ENCODE measurements around the gene PLA2G4E. TPM values are rescaled to one million over a fixed set of nuclear protein-coding genes. Genes with fewer than 3 reads are reported as not detected.

The PLA2G4E gene
- total and polyA plus RNA-seq, 2 of the 13 experiments (the other 11 are each of a cell fraction or from before 2014, with no cell fraction given): not detected

DNA sequence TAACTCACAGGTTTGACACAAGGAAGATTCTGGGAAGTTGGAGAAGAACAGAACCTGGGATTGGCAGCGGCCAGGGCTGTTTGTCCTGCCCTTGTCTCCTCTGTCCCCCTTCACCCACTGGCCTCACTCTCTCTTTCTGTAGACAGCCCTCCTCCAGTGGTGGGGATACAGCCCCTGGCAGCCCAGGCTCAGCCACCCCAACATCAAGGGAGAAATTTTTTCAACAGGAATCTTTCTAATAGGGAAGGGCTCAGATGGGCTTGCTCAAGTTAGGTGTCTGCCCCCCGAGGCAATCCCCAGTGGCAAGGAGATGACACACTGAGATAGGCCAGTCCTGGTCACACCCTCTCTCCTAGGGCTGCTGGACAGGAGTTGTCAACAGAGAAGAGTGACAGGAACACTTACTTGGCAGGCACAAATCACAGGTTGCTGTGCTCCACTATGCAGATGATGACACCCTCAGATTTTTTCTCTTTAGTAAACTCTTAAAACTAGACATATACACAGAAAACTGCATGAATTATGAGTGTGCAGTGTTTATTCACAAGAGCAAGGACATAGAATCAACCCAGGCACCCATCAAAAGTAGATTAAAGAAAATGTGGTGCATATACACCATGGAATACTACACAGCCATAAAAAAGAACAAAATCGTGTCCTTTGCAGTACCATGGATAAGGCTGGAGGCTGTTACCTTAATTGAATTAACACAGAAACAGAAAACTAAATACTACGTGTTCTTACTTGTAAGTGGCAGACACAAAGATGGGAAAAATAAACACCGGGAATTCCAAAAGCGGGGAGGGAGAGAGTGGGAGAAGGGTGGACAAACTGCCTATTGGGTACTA lies 37.2 kb upstream of the PLA2G4E start (continued):
- no peak for TF ChIP-seq ZNF333 (CRISPR knock-in tag; IDR thresholded peaks at IDR 0.05; ENCODE audit: borderline replicate concordance)

DNA sequence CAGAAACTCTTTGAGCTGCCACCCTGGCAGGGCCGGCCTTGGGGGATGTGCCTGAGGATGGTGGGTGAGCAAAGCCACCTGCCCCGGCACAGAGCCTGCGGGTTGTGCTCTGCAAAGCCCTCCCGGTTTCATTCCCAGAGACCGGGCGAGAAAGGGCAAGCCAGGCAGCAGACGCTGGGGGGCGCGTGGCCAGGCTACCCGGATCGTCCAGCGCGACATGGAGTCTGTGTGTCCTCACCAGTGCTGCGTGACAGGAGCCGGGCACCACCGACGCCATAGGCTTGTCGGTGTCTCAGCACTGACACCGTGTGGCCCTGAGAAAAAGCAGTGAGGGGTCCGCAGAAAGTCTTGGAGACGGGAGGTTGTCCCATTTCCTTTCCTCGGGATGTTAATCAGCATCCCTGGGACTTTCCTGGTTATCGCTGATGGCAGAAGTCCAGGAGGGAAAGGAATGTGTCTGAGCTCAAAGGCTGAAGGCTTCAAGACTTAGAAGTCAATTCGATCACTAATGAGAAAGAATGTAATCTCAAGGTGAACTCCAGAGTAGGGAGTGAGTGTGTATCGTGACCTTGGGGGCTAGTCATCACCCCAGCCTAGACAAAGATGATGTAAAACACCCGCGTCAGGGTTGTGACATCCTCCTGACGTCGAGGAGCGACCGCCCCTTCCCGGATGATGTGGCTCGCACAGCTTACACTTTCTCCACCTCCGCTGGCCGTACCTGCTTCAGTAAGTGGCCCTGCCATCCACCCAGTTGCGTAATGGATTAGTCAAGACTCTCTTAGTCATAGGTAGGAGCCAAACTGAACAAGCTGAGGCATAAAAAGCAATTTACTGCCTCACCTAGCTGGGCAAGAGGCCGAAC lies 36.3 kb upstream of the PLA2G4E start:
- FAIRE-seq: peak; percentile 51
- peak overlapping the region; percentile 17 for H2AFZ ChIP-seq (ENCODE audit: low read length)
- peak overlapping the region; percentile 79 for H3K4me2 ChIP-seq (ENCODE audit: low read depth, low read length)
- H3K4me1 ChIP-seq (ENCODE audit: insufficient read depth, low read length): peaks cover 42% of the 10 kb centered on the region
- in situ Hi-C loops (cut with HindIII; ENCODE audit: extremely low pct_ligation_motif_present, low pct_unique_long_range_greater_than_20kb): loop anchor here (5.0 kb wide), 1 partner anchor 70 kb away; no protein-coding TSS in a partner anchor
- peak overlapping the region; percentile 4 to 45 (median 17); a peak in 3 of 6 replicates for H3K4me3 ChIP-seq (replicated peaks in 1 of 3; ENCODE audit: insufficient read depth in 1 of 3, low read depth in 2 of 3, low read length in 3 of 3)
- H3K9ac ChIP-seq (ENCODE audit: insufficient read depth, low read depth, low read length): no peak overlapping the region
- WGBS (ENCODE audit: low lambda C conversion rate): 3% methylated on average over 26 of the region's 37 CpGs
- intact Hi-C loops (cut with micrococcal nuclease; ENCODE audit: unreplicated experiment): loop anchor here (1.0 kb wide), 1 partner anchor 9 kb away; no protein-coding TSS in a partner anchor
- H3K36me3 ChIP-seq (replicated peaks in 1 of 2; ENCODE audit: control insufficient read depth in 1 of 2, insufficient read depth in 2 of 2, low read length in 2 of 2): no peaks in the 10 kb centered on the region
- H3K27ac ChIP-seq (ENCODE audit: extremely low read length, insufficient read depth, low read length): no peak overlapping the region
- no peaks in the 10 kb centered on the region for H4K20me1 ChIP-seq (ENCODE audit: insufficient read depth, low read length)
- peak; percentile 80 for DNase-seq (ENCODE audit: low spot score)
- H3K79me2 ChIP-seq (ENCODE audit: insufficient read depth, low read length): no peaks in the 10 kb centered on the region
- POLR2A ChIA-PET: interaction anchor here (1.8 kb wide), 1 partner anchor 85 kb away, joined by 5 read pairs; the partner anchor contains the start of gene EHD4
- no peaks in the 10 kb centered on the region for H3K9me3 ChIP-seq (ENCODE audit: low read length)
- CTCF ChIA-PET (ENCODE audit: low intra/inter-chr PET ratio, low total read pairs): interaction anchor here (1.5 to 4.3 kb wide), 2 partner anchors 27 to 68 kb away, joined by 5 to 39 read pairs; no protein-coding TSS in a partner anchor
- no TSS peak for BruUV-seq (replicated peaks)
- ATAC-seq: peak; percentile 97
- H3K27me3 ChIP-seq (ENCODE audit: control insufficient read depth in 1 of 2, insufficient read depth in 2 of 2, low read length in 2 of 2): peaks cover 0 to 9% of the 10 kb centered on the region in 2 experiments; a peak in 1 of 5 replicates
- TF ChIP-seq, protein P1, sequence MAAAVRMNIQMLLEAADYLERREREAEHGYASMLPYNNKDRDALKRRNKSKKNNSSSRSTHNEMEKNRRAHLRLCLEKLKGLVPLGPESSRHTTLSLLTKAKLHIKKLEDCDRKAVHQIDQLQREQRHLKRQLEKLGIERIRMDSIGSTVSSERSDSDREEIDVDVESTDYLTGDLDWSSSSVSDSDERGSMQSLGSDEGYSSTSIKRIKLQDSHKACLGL (CRISPR knock-in tag; IDR thresholded peaks at IDR 0.05): 0 out of 2 replicates have a peak, but pooled peaks have one; percentile 69
- TF ChIP-seq, protein P2, sequence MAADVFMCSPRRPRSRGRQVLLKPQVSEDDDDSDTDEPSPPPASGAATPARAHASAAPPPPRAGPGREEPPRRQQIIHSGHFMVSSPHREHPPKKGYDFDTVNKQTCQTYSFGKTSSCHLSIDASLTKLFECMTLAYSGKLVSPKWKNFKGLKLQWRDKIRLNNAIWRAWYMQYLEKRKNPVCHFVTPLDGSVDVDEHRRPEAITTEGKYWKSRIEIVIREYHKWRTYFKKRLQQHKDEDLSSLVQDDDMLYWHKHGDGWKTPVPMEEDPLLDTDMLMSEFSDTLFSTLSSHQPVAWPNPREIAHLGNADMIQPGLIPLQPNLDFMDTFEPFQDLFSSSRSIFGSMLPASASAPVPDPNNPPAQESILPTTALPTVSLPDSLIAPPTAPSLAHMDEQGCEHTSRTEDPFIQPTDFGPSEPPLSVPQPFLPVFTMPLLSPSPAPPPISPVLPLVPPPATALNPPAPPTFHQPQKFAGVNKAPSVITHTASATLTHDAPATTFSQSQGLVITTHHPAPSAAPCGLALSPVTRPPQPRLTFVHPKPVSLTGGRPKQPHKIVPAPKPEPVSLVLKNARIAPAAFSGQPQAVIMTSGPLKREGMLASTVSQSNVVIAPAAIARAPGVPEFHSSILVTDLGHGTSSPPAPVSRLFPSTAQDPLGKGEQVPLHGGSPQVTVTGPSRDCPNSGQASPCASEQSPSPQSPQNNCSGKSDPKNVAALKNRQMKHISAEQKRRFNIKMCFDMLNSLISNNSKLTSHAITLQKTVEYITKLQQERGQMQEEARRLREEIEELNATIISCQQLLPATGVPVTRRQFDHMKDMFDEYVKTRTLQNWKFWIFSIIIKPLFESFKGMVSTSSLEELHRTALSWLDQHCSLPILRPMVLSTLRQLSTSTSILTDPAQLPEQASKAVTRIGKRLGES (CRISPR knock-in tag; IDR thresholded peaks at IDR 0.05; ENCODE audit: borderline replicate concordance): no peak
- TF ChIP-seq REXO4 (CRISPR knock-in tag; IDR thresholded peaks at IDR 0.05; ENCODE audit: borderline replicate concordance): no peak
- TF ChIP-seq NFE2L2 (IDR thresholded peaks at IDR 0.05; ENCODE audit: low read length): no peak
- no peak for TF ChIP-seq NR2F6 (IDR thresholded peaks at IDR 0.05)
- no peak for TF ChIP-seq NR2F6 (CRISPR knock-in tag; IDR thresholded peaks at IDR 0.05)
- TF ChIP-seq, protein P3, sequence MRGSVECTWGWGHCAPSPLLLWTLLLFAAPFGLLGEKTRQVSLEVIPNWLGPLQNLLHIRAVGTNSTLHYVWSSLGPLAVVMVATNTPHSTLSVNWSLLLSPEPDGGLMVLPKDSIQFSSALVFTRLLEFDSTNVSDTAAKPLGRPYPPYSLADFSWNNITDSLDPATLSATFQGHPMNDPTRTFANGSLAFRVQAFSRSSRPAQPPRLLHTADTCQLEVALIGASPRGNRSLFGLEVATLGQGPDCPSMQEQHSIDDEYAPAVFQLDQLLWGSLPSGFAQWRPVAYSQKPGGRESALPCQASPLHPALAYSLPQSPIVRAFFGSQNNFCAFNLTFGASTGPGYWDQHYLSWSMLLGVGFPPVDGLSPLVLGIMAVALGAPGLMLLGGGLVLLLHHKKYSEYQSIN (CRISPR knock-in tag; IDR thresholded peaks at IDR 0.05; ENCODE audit: borderline replicate concordance): no peak

All from HepG2 (cell line).